OCI-LY1 (cell line): ENCODE results near the gene TBL1Y.

Source experiments
- EZH2 ChIP-seq: fragments of 200-600 bp; sonication (generic), shearing (Covaris generic); IDR thresholded peaks from 2 replicates; pipeline ENCODE4 v1.8.0; 2017; ENCODE audit warnings: borderline replicate concordance, mixed run types, mild to moderate bottlenecking, antibody characterized with exemption, low read length, moderate library complexity, mixed read lengths
- TF ChIP-seq, protein P1 (sequence below): fragments of 200-600 bp; sonication (generic), shearing (Covaris generic); IDR thresholded peaks from 2 replicates; pipeline ENCODE4 v1.5.1; 2017; ENCODE audit warnings: mild to moderate bottlenecking, antibody characterized with exemption, low read length, moderate library complexity, mixed read lengths

DNA sequence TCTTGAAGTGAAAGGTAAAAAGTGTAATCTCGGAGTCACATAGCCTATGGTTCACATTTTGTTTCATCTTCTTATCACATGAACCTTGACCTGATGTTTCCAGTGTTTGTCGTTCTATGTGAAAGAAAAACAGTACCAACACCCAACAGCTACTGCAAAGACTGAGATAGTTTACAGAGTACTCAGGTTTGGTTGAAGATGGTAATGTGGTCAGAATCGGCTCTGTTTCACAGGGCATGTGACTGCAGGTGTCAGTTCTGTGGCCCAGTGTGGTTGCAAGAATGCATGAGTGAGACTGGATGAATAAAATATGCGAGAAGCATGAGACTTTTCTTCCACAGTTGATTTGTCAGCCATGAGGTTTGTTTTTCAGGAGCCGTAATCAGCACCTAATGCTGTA, 130.2 kb downstream of the TBL1Y start:
- TF ChIP-seq, protein P1, sequence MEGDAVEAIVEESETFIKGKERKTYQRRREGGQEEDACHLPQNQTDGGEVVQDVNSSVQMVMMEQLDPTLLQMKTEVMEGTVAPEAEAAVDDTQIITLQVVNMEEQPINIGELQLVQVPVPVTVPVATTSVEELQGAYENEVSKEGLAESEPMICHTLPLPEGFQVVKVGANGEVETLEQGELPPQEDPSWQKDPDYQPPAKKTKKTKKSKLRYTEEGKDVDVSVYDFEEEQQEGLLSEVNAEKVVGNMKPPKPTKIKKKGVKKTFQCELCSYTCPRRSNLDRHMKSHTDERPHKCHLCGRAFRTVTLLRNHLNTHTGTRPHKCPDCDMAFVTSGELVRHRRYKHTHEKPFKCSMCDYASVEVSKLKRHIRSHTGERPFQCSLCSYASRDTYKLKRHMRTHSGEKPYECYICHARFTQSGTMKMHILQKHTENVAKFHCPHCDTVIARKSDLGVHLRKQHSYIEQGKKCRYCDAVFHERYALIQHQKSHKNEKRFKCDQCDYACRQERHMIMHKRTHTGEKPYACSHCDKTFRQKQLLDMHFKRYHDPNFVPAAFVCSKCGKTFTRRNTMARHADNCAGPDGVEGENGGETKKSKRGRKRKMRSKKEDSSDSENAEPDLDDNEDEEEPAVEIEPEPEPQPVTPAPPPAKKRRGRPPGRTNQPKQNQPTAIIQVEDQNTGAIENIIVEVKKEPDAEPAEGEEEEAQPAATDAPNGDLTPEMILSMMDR = no peak
- TF ChIP-seq EZH2 = no peak
